ENCODE measurements around the gene GHSR.

DNA sequence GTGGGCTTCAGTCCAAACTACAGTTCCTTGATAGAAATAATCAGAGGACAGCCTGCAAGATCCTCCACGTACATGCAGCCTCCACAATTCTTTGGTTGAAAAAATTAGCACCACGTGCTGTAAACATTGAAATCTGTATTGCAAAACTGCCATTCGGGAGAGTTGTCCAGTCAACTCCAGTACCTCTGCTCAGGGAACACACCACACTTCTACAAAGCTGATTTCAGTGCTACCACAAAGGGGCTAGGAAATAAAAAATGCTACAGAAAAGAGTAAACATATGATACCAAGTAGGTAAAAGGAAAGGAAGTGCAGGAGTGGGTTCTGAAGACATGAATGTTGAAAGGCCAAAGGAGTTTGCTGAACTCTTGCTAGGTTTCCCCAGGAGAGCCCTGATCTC lies 40.4 kb downstream of the GHSR start:
- TF ChIP-seq, protein P1, sequence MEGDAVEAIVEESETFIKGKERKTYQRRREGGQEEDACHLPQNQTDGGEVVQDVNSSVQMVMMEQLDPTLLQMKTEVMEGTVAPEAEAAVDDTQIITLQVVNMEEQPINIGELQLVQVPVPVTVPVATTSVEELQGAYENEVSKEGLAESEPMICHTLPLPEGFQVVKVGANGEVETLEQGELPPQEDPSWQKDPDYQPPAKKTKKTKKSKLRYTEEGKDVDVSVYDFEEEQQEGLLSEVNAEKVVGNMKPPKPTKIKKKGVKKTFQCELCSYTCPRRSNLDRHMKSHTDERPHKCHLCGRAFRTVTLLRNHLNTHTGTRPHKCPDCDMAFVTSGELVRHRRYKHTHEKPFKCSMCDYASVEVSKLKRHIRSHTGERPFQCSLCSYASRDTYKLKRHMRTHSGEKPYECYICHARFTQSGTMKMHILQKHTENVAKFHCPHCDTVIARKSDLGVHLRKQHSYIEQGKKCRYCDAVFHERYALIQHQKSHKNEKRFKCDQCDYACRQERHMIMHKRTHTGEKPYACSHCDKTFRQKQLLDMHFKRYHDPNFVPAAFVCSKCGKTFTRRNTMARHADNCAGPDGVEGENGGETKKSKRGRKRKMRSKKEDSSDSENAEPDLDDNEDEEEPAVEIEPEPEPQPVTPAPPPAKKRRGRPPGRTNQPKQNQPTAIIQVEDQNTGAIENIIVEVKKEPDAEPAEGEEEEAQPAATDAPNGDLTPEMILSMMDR (IDR thresholded peaks at IDR 0.05; ENCODE audit: poor library complexity) = no peak
- TF ChIP-seq EZH2 (IDR thresholded peaks at IDR 0.05; ENCODE audit: borderline replicate concordance) (no peak), EZH2phosphoT487 (IDR thresholded peaks at IDR 0.05; ENCODE audit: low read depth, severe bottlenecking, unreplicated experiment) (no peak)
